GM23338 (cell line): ENCODE data around the gene FAM111A. TPM values are rescaled to one million over a fixed set of nuclear protein-coding genes. Genes with fewer than 3 reads are reported as not detected.

ENCODE experiments used
- ATAC-seq: fragments of 200-7000 bp; cut with Tn5 transposase; 3 replicates; pipeline ENCODE4 v1.9.1; 2020
- DNase-seq: peaks from one replicate; pipeline ENCODE4 v3.0.0-alpha.2; 2015; ENCODE audit warnings: low spot score
- H2AFZ ChIP-seq: fragments of 200-600 bp; sonication (generic); 2 replicates; pipeline ENCODE4 v1.8.0; 2016; ENCODE audit warnings: antibody characterized with exemption, mild to moderate bottlenecking, moderate library complexity
- H3F3A ChIP-seq: fragments of 200-600 bp; sonication (generic); replicated peaks from 2 replicates; pipeline ENCODE4 v1.8.0; 2017; ENCODE audit warnings: antibody characterized with exemption, mixed run types, low read depth
- H3K27ac ChIP-seq: fragments of 200-600 bp; sonication (generic); 2 replicates; pipeline ENCODE4 v1.6.1; 2016; ENCODE audit warnings: low read depth
- H3K27me3 ChIP-seq: fragments of 200-600 bp; sonication (generic); 2 replicates; pipeline ENCODE4 v1.8.0; 2016; ENCODE audit warnings: mild to moderate bottlenecking, mixed run types, moderate library complexity; ENCODE audit not compliant: insufficient read depth
- H3K36me3 ChIP-seq: fragments of 200-600 bp; sonication (generic); 2 replicates; pipeline ENCODE4 v1.8.0; 2016; ENCODE audit warnings: mild to moderate bottlenecking; ENCODE audit not compliant: insufficient read depth
- H3K4me1 ChIP-seq: fragments of 200-600 bp; sonication (generic); 2 replicates; pipeline ENCODE4 v1.8.0; 2016; ENCODE audit warnings: mild to moderate bottlenecking, moderate library complexity; ENCODE audit not compliant: insufficient read depth
- H3K4me2 ChIP-seq: fragments of 200-600 bp; sonication (generic); 2 replicates; pipeline ENCODE4 v1.7.1; 2017; ENCODE audit warnings: mixed run types
- H3K4me3 ChIP-seq: fragments of 200-600 bp; sonication (generic); 2 replicates; pipeline ENCODE4 v1.6.1; 2016; ENCODE audit warnings: mixed run types
- H3K79me2 ChIP-seq: fragments of 200-600 bp; sonication (generic); replicated peaks from 2 replicates; pipeline ENCODE4 v1.8.0; 2017; ENCODE audit warnings: mild to moderate bottlenecking; ENCODE audit not compliant: insufficient read depth
- H3K9me2 ChIP-seq: fragments of 200-600 bp; sonication (generic); 2 replicates; pipeline ENCODE4 v1.8.0; 2017; ENCODE audit not compliant: insufficient read depth
- H4K20me1 ChIP-seq: fragments of 200-600 bp; sonication (generic); replicated peaks from 2 replicates; pipeline ENCODE4 v1.8.0; 2017; ENCODE audit warnings: mild to moderate bottlenecking; ENCODE audit not compliant: insufficient read depth
- H3K27ac Mint-ChIP-seq: 2 replicates; pipeline ENCODE4 v1.8.0; 2020; ENCODE audit warnings: inconsistent platforms, mild to moderate bottlenecking, moderate library complexity, mixed read lengths
- H3K27me3 Mint-ChIP-seq: 3 replicates; pipeline ENCODE4 v1.8.0; 2022; ENCODE audit warnings: low read depth, mild to moderate bottlenecking, moderate library complexity, mixed read lengths, inconsistent platforms; ENCODE audit not compliant: insufficient read depth, poor library complexity
- H3K36me3 Mint-ChIP-seq: 3 replicates; pipeline ENCODE4 v1.8.0; 2021; ENCODE audit warnings: low read depth, mild to moderate bottlenecking, inconsistent platforms, moderate library complexity, mixed read lengths
- H3K4me1 Mint-ChIP-seq: 3 replicates; pipeline ENCODE4 v1.8.0; 2020; ENCODE audit warnings: mild to moderate bottlenecking, inconsistent platforms, mixed read lengths
- H3K4me3 Mint-ChIP-seq: 3 replicates; pipeline ENCODE4 v1.8.0; 2021; ENCODE audit warnings: moderate library complexity, mild to moderate bottlenecking, inconsistent platforms, mixed read lengths
- H3K9me3 Mint-ChIP-seq: 3 replicates; pipeline ENCODE4 v1.8.0; 2020; ENCODE audit warnings: moderate library complexity, mild to moderate bottlenecking, inconsistent platforms, mixed read lengths
- CREB1 ChIP-seq: fragments of 250-450 bp; sonication (Bioruptor Pico); IDR thresholded peaks from 2 replicates; pipeline ENCODE4 v1.5.0; 2020; ENCODE audit warnings: low read depth, mild to moderate bottlenecking, moderate library complexity
- EZH2 ChIP-seq: fragments of 200-600 bp; sonication (generic); IDR thresholded peaks from one replicate; pipeline ENCODE4 v1.8.0; 2017; ENCODE audit warnings: antibody characterized with exemption, mild to moderate bottlenecking, low read depth; ENCODE audit not compliant: unreplicated experiment
- EZH2phosphoT487 ChIP-seq: fragments of 200-600 bp; sonication (generic); IDR thresholded peaks from one replicate; pipeline ENCODE4 v1.8.1; 2018; ENCODE audit warnings: antibody characterized with exemption; ENCODE audit not compliant: unreplicated experiment
- JUNB ChIP-seq: IDR thresholded peaks from one replicate; pipeline ENCODE4 v1.6.1; 2016; ENCODE audit warnings: antibody characterized with exemption; ENCODE audit not compliant: unreplicated experiment
- NANOG ChIP-seq: IDR thresholded peaks from 2 replicates; pipeline ENCODE4 v1.6.1; 2016; ENCODE audit warnings: antibody characterized with exemption, borderline replicate concordance
- POLR2AphosphoS5 ChIP-seq: IDR thresholded peaks from 2 replicates; pipeline ENCODE4 v1.6.1; 2016; ENCODE audit warnings: antibody characterized with exemption, low read depth
- STAT1 ChIP-seq: IDR thresholded peaks from one replicate; pipeline ENCODE4 v1.6.1; 2016; ENCODE audit warnings: antibody characterized with exemption; ENCODE audit not compliant: unreplicated experiment
- ZNF114 ChIP-seq: fragments of 250-450 bp; sonication (Bioruptor Pico); IDR thresholded peaks from 2 replicates; pipeline ENCODE4 v1.5.0; 2020; ENCODE audit warnings: mild to moderate bottlenecking, moderate library complexity
- ZNF331 ChIP-seq: fragments of 250-450 bp; sonication (Bioruptor Pico); IDR thresholded peaks from 2 replicates; pipeline ENCODE4 v1.5.0; 2020; ENCODE audit warnings: low read depth, mild to moderate bottlenecking, moderate library complexity
- polyA plus RNA-seq: library from polyadenylated mRNA; unstranded; fragments of >200 nt; fragmentation: Nextera tagmentation; extraction: Ambion mirVana; gene quantifications from 2 replicates; pipeline ENCODE4 v1.2.1, GENCODE V29; 2016
- total RNA-seq: library from RNA; depleted of rRNA; stranded (reverse); fragments of >200 nt; shearing (Covaris generic); gene quantifications from 2 replicates; pipeline ENCODE4 v1.2.3, GENCODE V29; 2014
- TF ChIP-seq, protein P1 (sequence below): IDR thresholded peaks from one replicate; pipeline ENCODE4 v1.6.1; 2018; ENCODE audit warnings: antibody characterized with exemption; ENCODE audit not compliant: unreplicated experiment
- TF ChIP-seq, protein P2 (sequence below): fragments of 250-450 bp; sonication (Bioruptor Pico); IDR thresholded peaks from 2 replicates; pipeline ENCODE4 v1.5.0; 2020; ENCODE audit warnings: mild to moderate bottlenecking, moderate library complexity
- TF ChIP-seq, protein P3 (sequence below), 2 experiments: fragments of 200-600 bp in 1 of 2; sonication (generic) in 1 of 2; conservative IDR thresholded peaks; 2 replicates each; pipeline versions ENCODE4 v1.5.1 to v1.6.1; 2016 to 2017; ENCODE audit warnings: antibody characterized with exemption in 2 of 2, low read depth in 2 of 2, mild to moderate bottlenecking in 2 of 2, moderate library complexity in 1 of 2
- TF ChIP-seq, protein P4 (sequence below): IDR thresholded peaks from 2 replicates; pipeline ENCODE4 v1.6.1; 2016; ENCODE audit warnings: antibody characterized with exemption

Gene FAM111A
- total and polyA plus RNA-seq, 2 experiments from 2014 or later: 23.0 to 38.1 TPM

DNA sequence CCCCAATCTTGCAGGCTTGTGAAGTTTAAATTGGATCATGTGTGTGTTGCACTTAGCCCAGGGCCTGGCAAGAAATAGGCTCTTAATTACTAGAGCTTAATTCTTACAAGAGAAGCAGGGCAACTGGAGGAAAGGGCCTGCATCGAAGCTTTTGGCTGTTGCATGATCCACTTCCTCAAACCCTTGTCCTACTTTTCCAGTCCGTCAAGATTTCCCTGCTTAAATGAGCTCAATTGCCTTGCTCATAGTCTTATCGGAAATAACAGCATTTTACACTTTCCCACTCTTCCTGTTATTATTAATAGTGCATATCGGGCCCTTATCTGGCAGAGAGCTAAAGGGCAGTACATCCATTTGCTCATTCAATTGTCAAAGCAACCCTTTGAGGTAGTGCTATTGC lies 47.3 kb downstream of the FAM111A start:
- Mint-ChIP-seq H3K27me3 (no peaks in the 10 kb centered on the region), H3K27ac (no peak overlapping the region), H3K4me1 (peaks cover 9% of the 10 kb centered on the region), H3K9me3 (no peaks in the 10 kb centered on the region; the same call in 2 of the 3 replicates), H3K36me3 (peaks cover 67% of the 10 kb centered on the region), H3K4me3 (no peak overlapping the region)
- Histone ChIP-seq H3K36me3 (peaks cover 4% of the 10 kb centered on the region), H3F3A (no peaks in the 10 kb centered on the region), H2AFZ (no peak overlapping the region), H3K4me3 (no peak overlapping the region), H3K27ac (no peak overlapping the region), H3K79me2 (peaks cover 7% of the 10 kb centered on the region), H3K27me3 (no peaks in the 10 kb centered on the region), H3K4me1 (no peaks in the 10 kb centered on the region), H3K9me2 (0 out of 2 replicates have a peak, but pooled peaks cover 5% of the 10 kb centered on the region), H3K4me2 (no peak overlapping the region), H4K20me1 (no peaks in the 10 kb centered on the region; the same call in 1 of the 2 replicates)
- ATAC-seq (no peak), DNase-seq (no peak)
- TF ChIP-seq NANOG (no peak), ZNF331 (CRISPR knock-in tag) (no peak), EZH2 (no peak), JUNB (no peak), ZNF114 (CRISPR knock-in tag) (no peak), EZH2phosphoT487 (no peak), CREB1 (CRISPR knock-in tag) (no peak), STAT1 (no peak), POLR2AphosphoS5 (no peak)
- TF ChIP-seq, protein P1, sequence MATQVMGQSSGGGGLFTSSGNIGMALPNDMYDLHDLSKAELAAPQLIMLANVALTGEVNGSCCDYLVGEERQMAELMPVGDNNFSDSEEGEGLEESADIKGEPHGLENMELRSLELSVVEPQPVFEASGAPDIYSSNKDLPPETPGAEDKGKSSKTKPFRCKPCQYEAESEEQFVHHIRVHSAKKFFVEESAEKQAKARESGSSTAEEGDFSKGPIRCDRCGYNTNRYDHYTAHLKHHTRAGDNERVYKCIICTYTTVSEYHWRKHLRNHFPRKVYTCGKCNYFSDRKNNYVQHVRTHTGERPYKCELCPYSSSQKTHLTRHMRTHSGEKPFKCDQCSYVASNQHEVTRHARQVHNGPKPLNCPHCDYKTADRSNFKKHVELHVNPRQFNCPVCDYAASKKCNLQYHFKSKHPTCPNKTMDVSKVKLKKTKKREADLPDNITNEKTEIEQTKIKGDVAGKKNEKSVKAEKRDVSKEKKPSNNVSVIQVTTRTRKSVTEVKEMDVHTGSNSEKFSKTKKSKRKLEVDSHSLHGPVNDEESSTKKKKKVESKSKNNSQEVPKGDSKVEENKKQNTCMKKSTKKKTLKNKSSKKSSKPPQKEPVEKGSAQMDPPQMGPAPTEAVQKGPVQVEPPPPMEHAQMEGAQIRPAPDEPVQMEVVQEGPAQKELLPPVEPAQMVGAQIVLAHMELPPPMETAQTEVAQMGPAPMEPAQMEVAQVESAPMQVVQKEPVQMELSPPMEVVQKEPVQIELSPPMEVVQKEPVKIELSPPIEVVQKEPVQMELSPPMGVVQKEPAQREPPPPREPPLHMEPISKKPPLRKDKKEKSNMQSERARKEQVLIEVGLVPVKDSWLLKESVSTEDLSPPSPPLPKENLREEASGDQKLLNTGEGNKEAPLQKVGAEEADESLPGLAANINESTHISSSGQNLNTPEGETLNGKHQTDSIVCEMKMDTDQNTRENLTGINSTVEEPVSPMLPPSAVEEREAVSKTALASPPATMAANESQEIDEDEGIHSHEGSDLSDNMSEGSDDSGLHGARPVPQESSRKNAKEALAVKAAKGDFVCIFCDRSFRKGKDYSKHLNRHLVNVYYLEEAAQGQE: no peak
- TF ChIP-seq, protein P2, sequence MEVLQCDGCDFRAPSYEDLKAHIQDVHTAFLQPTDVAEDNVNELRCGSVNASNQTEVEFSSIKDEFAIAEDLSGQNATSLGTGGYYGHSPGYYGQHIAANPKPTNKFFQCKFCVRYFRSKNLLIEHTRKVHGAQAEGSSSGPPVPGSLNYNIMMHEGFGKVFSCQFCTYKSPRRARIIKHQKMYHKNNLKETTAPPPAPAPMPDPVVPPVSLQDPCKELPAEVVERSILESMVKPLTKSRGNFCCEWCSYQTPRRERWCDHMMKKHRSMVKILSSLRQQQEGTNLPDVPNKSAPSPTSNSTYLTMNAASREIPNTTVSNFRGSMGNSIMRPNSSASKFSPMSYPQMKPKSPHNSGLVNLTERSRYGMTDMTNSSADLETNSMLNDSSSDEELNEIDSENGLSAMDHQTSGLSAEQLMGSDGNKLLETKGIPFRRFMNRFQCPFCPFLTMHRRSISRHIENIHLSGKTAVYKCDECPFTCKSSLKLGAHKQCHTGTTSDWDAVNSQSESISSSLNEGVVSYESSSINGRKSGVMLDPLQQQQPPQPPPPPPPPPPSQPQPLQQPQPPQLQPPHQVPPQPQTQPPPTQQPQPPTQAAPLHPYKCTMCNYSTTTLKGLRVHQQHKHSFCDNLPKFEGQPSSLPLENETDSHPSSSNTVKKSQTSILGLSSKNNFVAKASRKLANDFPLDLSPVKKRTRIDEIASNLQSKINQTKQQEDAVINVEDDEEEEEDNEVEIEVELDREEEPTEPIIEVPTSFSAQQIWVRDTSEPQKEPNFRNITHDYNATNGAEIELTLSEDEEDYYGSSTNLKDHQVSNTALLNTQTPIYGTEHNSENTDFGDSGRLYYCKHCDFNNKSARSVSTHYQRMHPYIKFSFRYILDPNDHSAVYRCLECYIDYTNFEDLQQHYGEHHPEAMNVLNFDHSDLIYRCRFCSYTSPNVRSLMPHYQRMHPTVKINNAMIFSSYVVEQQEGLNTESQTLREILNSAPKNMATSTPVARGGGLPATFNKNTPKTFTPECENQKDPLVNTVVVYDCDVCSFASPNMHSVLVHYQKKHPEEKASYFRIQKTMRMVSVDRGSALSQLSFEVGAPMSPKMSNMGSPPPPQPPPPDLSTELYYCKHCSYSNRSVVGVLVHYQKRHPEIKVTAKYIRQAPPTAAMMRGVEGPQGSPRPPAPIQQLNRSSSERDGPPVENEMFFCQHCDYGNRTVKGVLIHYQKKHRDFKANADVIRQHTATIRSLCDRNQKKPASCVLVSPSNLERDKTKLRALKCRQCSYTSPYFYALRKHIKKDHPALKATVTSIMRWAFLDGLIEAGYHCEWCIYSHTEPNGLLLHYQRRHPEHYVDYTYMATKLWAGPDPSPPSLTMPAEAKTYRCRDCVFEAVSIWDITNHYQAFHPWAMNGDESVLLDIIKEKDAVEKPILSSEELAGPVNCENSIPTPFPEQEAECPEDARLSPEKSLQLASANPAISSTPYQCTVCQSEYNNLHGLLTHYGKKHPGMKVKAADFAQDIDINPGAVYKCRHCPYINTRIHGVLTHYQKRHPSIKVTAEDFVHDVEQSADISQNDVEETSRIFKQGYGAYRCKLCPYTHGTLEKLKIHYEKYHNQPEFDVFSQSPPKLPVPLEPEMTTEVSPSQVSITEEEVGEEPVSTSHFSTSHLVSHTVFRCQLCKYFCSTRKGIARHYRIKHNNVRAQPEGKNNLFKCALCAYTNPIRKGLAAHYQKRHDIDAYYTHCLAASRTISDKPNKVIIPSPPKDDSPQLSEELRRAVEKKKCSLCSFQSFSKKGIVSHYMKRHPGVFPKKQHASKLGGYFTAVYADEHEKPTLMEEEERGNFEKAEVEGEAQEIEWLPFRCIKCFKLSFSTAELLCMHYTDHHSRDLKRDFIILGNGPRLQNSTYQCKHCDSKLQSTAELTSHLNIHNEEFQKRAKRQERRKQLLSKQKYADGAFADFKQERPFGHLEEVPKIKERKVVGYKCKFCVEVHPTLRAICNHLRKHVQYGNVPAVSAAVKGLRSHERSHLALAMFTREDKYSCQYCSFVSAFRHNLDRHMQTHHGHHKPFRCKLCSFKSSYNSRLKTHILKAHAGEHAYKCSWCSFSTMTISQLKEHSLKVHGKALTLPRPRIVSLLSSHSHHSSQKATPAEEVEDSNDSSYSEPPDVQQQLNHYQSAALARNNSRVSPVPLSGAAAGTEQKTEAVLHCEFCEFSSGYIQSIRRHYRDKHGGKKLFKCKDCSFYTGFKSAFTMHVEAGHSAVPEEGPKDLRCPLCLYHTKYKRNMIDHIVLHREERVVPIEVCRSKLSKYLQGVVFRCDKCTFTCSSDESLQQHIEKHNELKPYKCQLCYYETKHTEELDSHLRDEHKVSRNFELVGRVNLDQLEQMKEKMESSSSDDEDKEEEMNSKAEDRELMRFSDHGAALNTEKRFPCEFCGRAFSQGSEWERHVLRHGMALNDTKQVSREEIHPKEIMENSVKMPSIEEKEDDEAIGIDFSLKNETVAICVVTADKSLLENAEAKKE (CRISPR knock-in tag): no peak
- TF ChIP-seq, protein P3, sequence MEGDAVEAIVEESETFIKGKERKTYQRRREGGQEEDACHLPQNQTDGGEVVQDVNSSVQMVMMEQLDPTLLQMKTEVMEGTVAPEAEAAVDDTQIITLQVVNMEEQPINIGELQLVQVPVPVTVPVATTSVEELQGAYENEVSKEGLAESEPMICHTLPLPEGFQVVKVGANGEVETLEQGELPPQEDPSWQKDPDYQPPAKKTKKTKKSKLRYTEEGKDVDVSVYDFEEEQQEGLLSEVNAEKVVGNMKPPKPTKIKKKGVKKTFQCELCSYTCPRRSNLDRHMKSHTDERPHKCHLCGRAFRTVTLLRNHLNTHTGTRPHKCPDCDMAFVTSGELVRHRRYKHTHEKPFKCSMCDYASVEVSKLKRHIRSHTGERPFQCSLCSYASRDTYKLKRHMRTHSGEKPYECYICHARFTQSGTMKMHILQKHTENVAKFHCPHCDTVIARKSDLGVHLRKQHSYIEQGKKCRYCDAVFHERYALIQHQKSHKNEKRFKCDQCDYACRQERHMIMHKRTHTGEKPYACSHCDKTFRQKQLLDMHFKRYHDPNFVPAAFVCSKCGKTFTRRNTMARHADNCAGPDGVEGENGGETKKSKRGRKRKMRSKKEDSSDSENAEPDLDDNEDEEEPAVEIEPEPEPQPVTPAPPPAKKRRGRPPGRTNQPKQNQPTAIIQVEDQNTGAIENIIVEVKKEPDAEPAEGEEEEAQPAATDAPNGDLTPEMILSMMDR (conservative IDR thresholded peaks at IDR 0.05; ENCODE audit: low read depth in 2 of 2): no peak
- TF ChIP-seq, protein P4, sequence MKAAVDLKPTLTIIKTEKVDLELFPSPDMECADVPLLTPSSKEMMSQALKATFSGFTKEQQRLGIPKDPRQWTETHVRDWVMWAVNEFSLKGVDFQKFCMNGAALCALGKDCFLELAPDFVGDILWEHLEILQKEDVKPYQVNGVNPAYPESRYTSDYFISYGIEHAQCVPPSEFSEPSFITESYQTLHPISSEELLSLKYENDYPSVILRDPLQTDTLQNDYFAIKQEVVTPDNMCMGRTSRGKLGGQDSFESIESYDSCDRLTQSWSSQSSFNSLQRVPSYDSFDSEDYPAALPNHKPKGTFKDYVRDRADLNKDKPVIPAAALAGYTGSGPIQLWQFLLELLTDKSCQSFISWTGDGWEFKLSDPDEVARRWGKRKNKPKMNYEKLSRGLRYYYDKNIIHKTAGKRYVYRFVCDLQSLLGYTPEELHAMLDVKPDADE: no peak
